DND-41 (cell line): Measurements from ENCODE around the gene DRC3.

Source experiments
- CTCF ChIP-seq: IDR thresholded peaks from 2 replicates; pipeline ENCODE4 v1.5.1; 2012; ENCODE audit warnings: borderline replicate concordance, low read length, moderate library complexity, mild to moderate bottlenecking; ENCODE audit not compliant: poor library complexity, severe bottlenecking; ENCODE audit errors: extremely low read depth
- EZH2 ChIP-seq: IDR thresholded peaks from 3 replicates; pipeline ENCODE4 v1.6.1; 2012; ENCODE audit warnings: borderline replicate concordance, low read depth, mild to moderate bottlenecking, moderate library complexity, low read length, inconsistent platforms; ENCODE audit not compliant: severe bottlenecking

GRCh38 chr17:18044609-18045008 is 71.9 kb downstream of the DRC3 start:
- TF ChIP-seq CTCF: no peak
- no peak for TF ChIP-seq EZH2
